NOMO-1 treated with DMSO at 0.1 percent for 48 hours (cell line): ENCODE measurements around the gene GNGT2.

Experiments
- DNase-seq: peaks from one replicate; lab custom pipeline; 2025; ENCODE audit not compliant: unreplicated experiment; lab: John Stamatoyannopoulos, UW

The GNGT2 gene

GRCh38 chr17:49210158-49211029 is at the start of gene GNGT2, which contains the start of gene ABI3:
Gene GNGT2 (minus strand): TSS chr17:49210574. CDS start chr17:49207422, 3,152 bp downstream.
Gene ABI3 (plus strand): TSS chr17:49210707. CDS start chr17:49210725, 18 bp downstream.
- DNase-seq, result peak; percentile 52

GRCh38 chr17:49259663-49260010 is 49.3 kb upstream of the GNGT2 start:
- DNase-seq, result no peak

GRCh38 chr17:49258394-49258793 is 48.0 kb upstream of the GNGT2 start:
- no peak for DNase-seq

- no peak for DNase-seq
These were observed 44.8 kb upstream of the GNGT2 start for GRCh38 chr17:49255125-49255524.

- DNase-seq, result no peak
These were observed 43.7 kb upstream of the GNGT2 start for GRCh38 chr17:49254066-49254465.

DNA sequence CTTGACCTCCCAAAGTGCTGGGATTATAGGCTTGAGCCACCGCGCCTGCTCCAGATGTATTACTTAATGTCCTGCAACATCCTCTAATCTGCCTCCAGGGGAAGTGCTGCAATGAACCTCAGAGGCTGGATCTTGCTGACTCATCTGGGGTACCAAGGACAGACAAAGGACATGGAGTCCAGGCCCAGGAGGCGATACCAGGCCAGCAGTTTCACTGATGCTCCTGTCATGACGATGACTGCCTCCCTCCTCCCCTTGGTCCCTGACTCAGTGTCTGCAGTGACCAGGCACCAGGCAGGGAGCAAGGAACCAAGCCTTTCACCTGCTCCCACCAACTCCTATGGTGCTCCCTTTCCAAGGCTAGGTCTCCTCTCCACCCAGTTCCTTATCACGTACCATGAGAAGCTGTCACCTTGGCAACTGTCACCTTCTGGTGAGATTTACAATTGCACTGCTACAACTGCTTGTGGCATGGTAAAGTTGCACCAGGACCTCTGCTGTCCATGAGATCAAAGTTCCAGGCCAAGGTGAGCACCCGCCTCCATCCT is 41.8 kb upstream of the GNGT2 start:
- DNase-seq, result peak; percentile 84

DNA sequence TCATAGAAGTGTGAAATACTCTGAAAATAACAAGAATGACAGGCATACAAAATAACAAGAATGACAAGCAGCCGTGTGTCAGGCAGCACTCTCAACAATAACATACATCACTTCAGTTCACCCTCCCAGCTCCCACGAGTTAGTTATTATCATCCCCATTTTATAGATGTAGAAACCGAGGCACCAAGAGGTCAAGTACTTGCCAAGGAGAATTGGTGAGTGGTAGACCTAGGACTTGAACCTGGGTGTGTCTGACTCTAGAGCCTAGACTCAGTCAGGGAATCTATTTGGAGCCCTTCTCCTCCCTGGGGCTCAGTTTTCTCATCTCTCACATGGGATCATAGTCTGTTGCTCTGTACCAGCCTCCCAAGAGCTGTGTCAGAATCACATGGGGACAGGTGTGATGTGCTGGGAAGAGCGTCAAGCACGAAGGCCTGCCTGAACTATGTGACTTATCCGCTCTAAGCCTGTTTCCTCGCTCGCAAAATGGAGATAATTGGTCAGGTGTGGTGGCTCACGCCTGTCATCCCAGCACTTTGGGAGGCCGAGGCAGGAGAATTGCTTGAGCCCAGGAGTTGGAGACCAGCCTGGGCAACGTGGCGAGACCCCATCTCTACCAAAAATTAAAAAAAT is 39.6 kb upstream of the GNGT2 start:
- DNase-seq, result no peak

- DNase-seq, result no peak
These were observed 39.0 kb upstream of the GNGT2 start for GRCh38 chr17:49249292-49249794.

DNA sequence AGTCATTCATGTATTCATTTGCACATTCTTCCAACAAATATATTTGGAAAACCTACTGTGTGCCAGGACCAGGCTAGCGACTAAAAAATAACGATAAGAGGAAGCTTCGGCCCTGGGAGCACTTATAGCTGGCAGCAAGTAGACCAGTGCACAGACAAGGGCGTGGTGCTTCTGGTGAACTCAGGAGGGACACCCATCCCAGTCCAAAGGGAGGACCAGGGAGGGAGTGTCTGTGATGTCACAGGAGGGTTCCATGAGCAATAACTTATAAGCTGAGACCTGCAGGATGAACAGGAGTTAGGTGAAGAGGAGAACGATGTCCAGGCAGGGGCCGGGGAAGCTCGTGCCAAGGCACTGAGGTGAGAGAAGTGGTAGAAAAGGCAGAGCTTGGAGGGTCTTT is 37.6 kb upstream of the GNGT2 start:
- DNase-seq, result no peak

DNA sequence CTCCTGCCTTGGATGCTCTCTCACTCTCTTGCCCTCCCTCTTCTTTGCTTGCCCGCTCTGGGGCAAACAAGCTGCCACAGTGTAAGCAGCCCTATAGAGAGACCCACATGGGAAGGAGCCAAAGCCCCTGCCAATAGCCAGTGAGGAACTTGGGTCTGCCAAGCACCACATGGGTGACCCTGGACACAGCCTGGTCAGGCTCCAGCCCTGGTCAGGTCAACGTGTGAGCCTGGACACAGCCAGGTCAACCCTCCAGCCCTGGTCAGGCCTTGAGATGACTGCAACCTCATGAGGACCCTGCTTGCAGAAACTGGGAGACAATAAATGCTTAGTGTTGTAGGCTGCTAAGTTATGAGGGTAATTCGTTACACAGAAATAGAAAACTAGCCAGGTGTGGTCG is 34.5 kb upstream of the GNGT2 start:
- DNase-seq, result no peak

DNA sequence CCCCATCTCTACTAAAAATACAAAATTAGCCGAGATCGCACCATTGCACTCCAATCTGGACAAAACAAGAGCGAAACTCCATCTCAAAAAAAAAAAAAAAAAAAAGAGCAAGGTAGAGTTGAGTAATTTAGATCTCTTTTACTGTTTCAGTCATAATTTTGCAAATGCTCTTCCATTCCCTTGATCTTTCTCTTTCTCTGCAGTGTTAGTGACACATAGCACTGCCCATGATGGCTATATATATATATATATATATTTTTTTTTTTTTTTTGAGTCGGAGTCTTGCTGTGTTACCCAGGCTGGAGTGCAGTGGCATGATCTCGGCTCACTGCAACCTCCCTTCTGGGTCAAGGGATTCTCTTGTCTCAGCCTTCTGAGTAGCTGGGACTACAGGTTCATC is 32.4 kb upstream of the GNGT2 start:
- DNase-seq, result no peak

DNA sequence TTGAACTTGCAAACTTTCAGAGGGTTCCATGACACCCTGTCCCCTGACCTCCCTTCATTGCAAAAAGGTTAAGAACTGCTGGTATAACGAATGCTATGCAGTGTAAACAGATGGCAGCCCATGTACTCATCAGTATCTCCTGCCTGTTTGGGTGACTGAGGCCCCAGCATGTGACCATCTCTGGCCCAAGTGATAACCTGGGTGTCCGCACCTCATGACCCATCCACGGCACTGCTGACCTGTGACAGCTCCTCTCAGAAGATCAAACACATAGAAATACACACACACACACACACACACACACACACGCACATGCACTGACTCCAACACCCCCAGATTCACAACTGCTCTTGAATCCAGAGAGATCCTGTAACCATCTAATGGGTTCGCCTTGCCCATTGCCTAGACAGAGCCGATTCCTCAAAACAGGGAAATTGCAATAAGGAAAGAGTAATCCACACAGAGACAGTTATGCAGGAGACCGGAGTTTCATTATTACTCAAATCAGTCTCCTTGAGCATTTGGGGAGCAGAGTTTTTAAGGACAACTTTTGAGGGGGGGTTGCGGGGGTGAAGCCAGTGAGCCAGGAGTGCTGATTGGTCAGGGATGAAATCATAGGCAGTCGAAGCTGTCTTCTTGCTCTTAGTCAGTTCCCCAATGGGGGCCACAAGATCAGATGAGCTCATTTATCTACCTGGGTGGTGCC is 31.5 kb upstream of the GNGT2 start:
- no peak for DNase-seq

GRCh38 chr17:49241040-49241439 is 30.7 kb upstream of the GNGT2 start:
- no peak for DNase-seq

DNA sequence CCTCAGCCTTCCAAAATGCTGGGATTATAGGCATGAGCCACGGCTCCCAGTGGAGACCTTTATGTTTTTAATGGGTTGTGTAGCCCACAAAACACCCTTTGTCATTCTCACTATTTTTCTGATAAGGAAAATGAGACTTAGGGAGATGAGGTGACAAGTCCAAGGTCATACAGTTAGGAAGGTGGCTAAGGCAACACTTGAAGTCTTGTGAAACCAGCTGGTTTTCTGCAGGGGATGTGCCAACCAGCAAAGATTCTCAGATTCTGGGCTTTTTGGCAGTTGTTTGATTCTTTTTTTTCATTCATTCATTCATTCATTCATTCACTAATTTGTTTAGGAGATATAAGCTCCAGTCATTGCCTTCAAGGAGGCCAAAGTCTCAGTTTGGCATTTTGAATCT is 30.2 kb upstream of the GNGT2 start:
- DNase-seq, result no peak

DNA sequence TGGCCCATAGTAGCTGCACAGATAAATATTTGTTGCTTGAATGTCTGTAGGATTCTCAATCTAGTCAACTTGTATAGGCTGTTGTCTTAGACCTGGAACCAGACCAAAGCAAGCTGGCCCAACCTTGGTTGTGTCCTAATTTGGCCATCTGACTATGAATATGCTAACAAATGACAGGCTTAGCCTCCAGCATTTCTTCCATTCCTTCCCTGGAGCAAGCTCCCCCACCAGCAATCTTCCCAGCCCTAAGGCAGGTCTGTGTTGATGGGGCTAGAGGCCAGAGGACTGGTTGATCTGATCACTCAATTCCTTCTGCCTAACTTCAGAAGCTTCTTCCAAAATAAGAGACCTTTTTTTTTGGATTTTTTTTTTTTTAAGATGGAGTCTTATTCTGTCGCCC is 29.6 kb upstream of the GNGT2 start:
- DNase-seq, result no peak

GRCh38 chr17:49235896-49236295 is 25.5 kb upstream of the GNGT2 start:
- no peak for DNase-seq

- no peak for DNase-seq
These were observed 24.2 kb upstream of the GNGT2 start for GRCh38 chr17:49234509-49235080.

GRCh38 chr17:49231563-49231894 is 21.2 kb upstream of the GNGT2 start:
- DNase-seq, result no peak

- DNase-seq, result peak; percentile 79
These were observed 20.5 kb upstream of the GNGT2 start, which contains the start of gene PHOSPHO1 for GRCh38 chr17:49230636-49231562. Gene PHOSPHO1 (minus strand): TSS chr17:49230787. CDS start chr17:49226691, 4,096 bp downstream.
